GM12874 (cell line): Measurements from ENCODE around the gene TWNK.

Experiments
- CTCF ChIP-seq: IDR thresholded peaks from 2 replicates; pipeline ENCODE4 v1.5.1; 2011; ENCODE audit warnings: low read depth, mild to moderate bottlenecking, control low read depth, low read length, moderate library complexity; ENCODE audit not compliant: insufficient read depth

TWNK gene

GRCh38 chr10:101011517-101012423 lies 24.4 kb downstream of the TWNK start:
- TF ChIP-seq CTCF = 0 out of 2 replicates have a peak, but pooled peaks have one; percentile 1

DNA sequence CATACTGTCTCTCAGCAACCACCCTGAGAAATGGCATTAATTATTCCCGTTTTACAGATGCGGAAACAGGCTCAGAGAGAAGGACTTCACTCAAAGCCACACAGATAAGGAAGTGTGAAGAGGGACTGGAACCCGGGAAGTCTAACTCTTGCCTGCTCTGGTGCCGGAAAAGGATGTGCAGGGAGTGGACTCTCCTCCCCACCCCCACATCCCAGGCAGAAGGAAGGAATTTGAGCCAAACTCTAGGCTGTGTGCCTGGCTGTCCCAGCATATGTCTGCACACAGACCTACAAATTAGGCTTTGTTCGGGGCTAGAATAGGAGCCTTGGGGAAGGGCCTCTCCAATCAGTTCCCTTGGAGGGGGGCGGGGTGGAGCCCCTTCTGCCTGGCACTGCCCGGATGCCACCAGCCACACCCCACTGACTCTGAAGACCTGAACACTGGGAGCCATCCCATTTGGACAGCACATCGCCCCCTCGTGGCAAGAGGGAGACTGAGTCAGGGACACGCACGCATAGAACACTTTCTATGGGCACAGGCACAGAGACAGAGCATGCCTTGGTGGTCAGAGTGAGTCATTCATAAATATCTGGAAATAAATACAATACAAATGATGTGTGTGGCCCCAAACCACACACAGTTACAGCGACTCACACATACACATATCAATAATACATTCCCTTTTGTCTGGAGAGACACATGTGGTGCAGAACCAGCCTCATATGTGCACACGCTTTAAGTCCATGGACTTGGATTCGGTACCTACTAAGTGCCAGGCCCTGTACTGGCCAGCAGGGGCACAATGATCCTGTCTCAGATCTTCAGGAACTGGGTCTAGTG lies 25.4 kb downstream of the TWNK start:
- TF ChIP-seq CTCF = peak; percentile 81

DNA sequence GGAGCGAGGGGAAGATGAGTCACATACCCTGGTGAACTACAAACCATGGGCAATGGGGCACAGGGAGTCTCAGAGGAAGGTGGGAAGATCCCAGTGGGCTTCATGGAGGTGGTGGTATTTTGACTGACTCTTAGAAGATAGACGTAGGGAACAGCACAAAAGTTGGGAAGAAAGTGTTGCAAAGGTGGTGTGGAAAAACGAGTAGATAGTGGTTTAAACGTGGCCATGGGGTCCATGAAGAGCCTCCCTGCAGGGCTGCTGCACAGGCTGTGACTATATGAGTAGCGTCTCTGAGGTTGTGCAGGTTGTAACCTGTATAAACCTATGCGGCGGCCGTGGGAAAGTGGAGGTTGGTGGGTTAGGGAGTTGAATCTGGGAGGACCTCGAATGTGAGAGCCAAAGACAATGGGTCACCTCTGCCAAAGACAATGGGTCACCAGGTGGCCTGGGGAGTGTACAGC lies 26.1 kb downstream of the TWNK start:
- TF ChIP-seq CTCF = no peak

DNA sequence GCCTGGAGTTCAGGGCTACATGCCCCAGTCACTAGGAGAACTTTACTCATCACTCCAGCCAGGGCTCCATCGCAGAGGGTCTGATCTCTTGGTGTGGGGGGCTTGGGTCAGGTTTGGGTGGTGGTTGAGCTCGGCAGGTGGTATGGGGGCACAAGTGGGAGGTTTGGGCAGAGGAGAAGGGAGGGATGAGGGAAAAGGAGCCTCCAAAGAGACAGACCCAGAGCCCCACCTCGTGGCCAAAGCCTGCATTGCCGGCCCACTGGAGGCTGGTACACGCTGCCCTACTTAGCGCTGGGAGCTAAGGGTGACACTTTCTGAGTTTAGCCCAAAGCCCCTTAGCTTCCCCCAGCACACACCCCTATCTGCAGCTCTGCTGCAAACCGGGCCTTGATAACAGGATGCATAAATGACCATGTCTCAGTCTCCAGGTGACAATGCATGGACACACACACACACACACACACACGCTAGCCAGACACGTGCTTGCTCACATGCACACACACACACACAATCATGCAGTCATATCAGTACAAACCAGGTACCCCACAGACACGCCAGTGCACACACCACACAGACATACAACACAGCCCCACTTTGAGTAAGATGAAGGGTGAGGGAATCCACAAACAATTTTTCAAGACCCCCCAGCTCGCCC lies 27.0 kb downstream of the TWNK start:
- peak; percentile 98 for TF ChIP-seq CTCF

DNA sequence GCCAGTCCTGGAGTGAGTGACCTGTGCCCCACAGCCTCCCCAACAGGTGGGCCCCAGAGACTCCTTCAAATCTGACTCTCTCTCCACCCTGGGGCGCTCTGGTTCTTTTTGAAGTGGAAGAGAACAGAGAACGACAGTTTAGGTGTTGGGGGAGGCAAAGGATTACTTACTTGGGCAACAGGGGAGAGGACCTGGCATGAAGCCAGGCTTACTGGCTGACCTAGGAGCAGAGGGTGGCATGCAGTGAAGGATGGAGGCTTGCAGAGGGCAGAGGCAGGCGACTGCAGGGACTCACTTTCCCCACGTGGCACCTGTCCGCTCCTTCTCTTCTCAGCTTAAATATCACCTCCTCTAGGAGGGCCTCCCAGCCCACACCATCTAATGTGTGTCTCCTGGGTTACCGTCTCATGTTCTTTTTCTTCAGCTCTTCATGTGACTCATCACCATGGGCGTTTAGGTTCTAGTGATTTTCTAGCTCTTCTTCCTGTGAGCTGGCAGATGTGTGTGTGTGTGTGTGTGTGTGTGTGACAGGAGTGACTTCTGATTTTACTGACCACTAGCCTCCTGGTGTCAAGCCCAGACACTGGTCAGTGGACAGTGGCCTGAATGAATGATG lies 27.7 kb downstream of the TWNK start:
- no peak for TF ChIP-seq CTCF

- TF ChIP-seq CTCF = no peak
These were observed 28.2 kb downstream of the TWNK start for GRCh38 chr10:101015582-101015973.
